ENCODE results near the gene CHAF1B.

DNA sequence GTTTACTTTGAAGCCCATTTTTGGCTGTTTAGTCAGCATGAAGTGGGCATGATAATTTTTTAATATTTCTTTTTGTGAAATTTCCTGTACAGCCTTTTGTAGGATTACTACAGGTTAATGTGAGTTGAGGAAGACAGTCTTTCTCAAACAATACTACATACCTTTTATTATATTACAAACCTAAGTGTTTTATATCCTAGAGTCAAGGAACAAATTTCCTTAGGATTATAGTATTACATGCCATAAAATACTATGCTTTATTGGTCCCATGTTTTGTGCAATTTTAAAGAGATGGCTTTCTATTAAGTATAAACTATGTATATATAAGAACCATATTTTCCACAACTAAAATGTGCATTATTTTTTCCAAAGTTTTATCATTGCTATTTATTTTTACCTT lies 9.2 kb upstream of the CHAF1B start:
- TF ChIP-seq, protein P1, sequence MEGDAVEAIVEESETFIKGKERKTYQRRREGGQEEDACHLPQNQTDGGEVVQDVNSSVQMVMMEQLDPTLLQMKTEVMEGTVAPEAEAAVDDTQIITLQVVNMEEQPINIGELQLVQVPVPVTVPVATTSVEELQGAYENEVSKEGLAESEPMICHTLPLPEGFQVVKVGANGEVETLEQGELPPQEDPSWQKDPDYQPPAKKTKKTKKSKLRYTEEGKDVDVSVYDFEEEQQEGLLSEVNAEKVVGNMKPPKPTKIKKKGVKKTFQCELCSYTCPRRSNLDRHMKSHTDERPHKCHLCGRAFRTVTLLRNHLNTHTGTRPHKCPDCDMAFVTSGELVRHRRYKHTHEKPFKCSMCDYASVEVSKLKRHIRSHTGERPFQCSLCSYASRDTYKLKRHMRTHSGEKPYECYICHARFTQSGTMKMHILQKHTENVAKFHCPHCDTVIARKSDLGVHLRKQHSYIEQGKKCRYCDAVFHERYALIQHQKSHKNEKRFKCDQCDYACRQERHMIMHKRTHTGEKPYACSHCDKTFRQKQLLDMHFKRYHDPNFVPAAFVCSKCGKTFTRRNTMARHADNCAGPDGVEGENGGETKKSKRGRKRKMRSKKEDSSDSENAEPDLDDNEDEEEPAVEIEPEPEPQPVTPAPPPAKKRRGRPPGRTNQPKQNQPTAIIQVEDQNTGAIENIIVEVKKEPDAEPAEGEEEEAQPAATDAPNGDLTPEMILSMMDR (IDR thresholded peaks at IDR 0.05), result no peak
- TF ChIP-seq POLR2AphosphoS5 (IDR thresholded peaks at IDR 0.05), result no peak
- no peak for TF ChIP-seq EP300 (IDR thresholded peaks at IDR 0.05)
